HG02610 (cell line): ENCODE results near the gene CRTC2.

Experiments used
- ATAC-seq: cut with Tn5 transposase; IDR thresholded peaks from one replicate; pipeline ENCODE4 v1.9.1; 2021; ENCODE audit warnings: mild to moderate bottlenecking, moderate library complexity; ENCODE audit not compliant: unreplicated experiment

CRTC2 gene

DNA sequence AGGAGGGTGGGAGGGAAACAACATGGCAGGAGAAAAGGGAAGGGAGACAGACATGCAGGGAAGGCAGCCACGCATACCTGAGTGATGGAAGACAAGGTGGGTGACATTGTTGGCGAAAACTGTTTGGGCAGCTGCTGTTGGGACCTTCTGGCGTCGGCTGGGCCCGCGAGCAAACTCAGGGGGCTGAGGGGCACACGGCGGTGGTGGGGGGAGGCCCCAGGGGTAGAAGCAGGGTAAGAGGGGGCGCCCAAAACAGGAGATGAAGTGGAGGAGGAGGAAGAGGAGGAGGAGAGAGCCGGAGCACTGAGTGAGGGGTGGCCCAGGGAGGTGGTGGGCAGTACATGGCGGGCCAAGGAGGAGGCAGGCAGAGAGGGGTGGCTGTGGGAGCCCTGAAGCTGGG is 7.2 kb downstream of the CRTC2 start:
- no peak for ATAC-seq

- ATAC-seq, result peak; percentile 61
These were observed 11.7 kb downstream of the CRTC2 start, which contains the start of gene DENND4B for GRCh38 chr1:153946622-153947241. DENND4B (minus strand) TSS chr1:153946718; CDS start chr1:153944374, 2,344 bp downstream.

DNA sequence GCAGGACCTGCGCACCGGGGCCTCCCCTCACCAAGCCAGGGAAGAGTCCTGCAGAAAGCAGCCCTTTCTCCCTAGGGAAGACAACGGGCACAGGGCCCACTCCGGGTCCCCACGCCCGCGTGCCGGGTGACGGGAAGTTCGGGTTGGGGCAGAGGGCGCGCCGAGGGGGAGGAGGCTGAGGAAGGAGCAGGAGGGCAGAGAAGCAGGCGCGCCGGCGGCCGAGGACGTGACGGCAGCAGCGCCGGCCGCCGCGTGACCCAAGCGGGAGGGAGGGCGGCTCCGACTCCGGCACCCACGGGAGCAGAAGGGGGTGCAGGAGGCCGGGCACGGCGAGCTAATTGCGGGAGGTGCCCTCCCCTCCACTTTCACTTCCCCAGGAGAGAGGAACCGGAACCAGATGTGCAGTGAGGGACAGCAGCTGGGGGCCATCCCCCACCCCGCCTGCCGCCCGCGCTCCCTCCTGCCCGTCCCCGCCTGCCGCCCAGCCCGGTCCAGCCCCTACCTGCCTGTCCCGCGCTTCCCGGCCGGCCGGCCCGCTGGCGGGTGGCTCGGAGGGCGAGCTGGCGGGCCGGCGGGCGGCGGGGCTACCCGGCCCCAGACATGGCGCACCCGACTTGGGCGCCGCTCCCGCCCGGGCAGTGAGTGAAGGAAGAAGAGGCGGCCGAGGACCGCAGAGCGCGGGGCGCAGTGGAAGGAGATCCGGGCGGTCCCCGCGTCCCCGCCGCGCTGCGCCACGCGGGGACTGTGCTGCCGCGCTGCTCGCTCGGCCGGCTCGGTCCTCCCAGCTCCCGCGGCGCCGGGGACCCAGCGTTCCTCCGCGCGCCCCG is 12.4 kb downstream of the CRTC2 start:
- ATAC-seq, result peak; percentile 67

- ATAC-seq, result peak; percentile 23
These were observed 13.1 kb downstream of the CRTC2 start for GRCh38 chr1:153945131-153945794.

DNA sequence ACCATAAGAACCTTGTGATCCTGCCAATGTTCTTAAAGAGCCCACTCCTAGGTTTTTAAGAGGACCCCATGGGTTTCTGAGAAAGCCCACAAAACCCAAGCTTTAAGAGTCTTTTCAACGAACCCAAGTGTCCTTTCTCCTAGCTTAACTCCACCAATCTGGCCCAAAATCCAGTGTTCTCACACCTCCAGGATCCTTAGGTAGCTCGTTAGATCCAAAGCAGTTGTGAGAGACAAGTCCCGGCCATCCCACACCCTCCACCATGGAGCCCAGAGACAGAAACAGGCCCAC is 13.6 kb downstream of the CRTC2 start:
- no peak for ATAC-seq

DNA sequence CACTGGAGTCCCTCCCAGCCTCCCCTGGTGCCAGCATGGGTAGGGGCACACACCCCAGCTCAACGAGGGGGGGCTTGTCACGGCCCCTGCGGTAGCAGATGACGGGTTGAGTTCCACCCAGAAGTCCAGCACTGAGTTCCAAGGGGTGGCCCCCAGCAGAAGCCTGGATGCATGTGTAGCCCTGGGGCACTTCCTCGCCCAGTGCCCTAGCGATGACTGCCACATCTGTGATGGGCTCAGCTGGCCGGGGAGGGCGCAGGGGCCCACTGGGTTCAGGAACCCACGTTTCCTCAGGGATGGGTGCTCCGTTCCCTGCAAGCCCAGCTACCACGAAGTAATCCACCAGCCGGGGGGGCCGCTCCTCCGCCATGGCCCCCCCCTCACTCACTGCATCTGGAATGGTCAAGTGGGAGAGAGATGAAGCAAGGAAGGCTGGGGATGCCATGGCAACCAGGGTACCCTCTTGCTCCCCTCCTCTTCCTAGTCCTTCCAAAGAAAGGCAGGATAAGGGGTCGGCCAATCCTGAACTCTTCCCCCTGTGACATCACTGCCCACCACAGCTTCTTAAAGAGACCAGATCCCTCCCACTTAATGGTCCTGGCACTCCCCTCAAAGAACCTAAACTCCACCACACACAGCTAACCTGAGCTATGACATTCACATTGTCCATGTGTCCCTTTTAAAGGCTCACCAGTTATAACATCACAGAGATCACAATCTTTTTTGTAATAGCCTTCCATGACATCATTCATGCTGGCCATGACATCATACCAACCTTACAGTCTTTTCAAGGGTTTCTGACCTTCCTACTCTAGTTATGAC is 14.2 kb downstream of the CRTC2 start:
- no peak for ATAC-seq

- no peak for ATAC-seq
These were observed 15.5 kb downstream of the CRTC2 start for GRCh38 chr1:153942766-153943549.

DNA sequence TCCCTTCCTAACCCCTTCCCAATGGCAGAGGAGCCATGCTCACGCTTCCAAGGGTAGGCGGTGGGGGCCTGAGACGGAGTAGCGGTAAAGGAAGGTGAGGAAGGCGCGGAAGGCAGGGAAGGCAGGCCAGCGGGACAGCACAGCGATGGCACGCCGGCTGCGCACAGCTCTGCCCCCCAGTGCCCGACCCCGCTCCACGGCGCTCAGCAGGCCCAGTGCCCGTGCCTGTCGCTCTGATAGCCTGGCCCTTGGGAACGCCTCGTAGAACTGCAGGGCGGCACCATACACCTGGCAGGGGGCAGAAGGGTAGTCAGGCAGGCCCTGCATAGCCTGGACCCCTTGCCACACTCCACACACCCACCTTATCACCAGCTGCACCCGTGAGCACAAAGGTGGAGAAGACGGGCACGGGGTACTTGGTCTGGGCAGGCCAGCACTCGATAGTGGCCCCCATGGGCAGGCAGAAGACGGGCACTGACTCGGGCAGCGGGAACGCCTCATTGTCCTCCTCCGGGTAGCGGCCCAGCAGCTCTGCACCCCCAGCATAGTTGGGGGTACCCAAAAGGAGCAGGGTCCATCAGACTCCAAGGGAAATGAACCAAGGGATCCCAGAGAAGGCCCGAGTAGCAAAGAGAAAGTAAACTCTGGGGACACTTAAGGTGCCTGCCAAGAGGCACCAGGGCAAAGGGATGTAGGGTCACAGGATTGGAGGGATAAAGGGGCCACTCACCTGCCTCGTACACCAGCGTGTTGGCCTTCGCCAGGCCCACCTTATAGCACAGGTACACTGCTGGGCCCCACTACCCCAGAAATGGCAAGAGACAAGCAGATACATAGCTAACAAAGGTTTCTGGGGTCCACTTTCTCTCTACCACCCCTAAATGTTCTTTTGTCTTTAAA is 16.3 kb downstream of the CRTC2 start:
- no peak for ATAC-seq

GRCh38 chr1:153940756-153941155 is 17.7 kb downstream of the CRTC2 start:
- ATAC-seq, result no peak

- no peak for ATAC-seq
These were observed 18.9 kb downstream of the CRTC2 start for GRCh38 chr1:153939476-153939875.

DNA sequence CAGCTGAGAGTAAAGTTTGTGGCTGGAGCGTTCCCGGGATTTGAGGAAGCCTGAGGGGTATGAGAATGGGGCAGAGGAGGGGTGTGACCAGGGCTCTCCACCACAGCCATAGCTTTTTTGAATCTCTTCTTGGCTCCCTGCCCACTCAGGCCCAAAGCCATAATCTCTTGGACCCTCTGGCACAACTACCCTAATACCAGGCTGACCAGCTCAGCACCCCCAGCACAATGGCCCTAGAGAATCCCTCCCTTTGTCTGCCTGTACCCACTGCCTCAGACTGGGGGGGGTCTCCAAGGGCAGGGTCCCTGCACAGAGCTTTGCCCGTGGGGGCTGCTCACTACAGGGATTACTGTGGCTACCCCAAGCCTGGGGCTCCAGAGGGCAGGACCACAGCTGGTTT is 19.4 kb downstream of the CRTC2 start:
- ATAC-seq, result no peak

DNA sequence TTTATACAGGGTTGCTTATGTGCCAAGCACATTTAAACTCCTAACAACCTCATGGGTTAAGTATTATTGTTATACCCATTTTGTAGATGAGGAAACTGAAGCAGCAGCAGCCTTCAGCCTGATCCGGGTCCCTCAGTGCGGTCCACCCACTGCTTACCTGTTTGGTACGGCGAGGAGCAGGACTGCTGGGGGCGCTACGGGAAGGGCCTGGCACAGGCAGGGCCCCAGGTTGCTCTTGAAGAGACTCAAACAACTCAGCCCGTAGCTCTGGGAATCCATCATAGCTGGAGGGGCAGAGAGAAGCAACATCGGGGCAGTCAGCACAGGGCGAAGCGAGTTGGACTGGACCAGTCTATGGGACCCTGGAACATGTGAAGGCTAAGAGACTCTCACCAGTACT is 21.1 kb downstream of the CRTC2 start:
- ATAC-seq, result no peak

- ATAC-seq, result no peak
These were observed 22.2 kb downstream of the CRTC2 start for GRCh38 chr1:153936011-153936802.

GRCh38 chr1:153934746-153935145 is 23.7 kb downstream of the CRTC2 start:
- ATAC-seq, result no peak

DNA sequence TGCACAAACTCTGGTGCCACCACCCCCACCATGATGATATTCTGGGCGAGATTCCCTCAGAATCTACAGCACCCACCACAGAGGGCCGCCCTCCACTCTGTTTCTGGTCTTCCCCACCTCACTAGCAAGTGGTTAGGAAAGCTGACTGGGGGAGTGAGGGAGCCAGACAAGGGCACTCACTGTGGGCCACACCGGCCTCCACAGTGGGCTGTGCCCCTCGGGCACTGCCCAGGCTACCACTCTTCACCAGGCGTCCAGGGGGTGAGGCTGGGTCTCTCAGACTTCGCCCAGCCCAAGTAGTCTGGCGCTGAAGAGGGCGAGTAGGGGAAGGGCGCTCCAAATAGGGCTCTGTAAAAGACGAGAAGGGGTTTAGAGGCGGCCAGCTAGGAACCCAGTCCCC is 24.5 kb downstream of the CRTC2 start:
- ATAC-seq, result no peak

DNA sequence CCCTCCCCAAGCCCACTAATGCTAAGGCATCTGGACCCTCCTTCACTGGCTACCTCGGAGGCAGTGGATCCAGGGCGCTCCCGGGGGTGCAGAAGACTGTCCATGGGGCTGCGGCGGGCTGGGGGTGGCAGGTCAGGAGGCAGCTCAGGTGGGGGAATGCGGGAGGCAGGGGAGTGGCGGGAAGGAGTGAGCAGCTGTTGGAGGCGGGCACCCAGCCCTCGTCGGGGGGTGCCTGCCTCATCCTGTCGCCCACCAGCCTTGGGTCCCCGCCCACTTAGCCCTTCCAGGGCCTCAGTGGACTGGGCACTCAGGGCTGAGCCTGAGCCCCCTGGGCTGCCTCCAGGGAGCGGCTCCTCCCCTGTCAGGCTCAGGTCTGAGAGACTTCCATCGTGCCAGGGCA is 25.0 kb downstream of the CRTC2 start:
- ATAC-seq, result no peak

- no peak for ATAC-seq
These were observed 26.0 kb downstream of the CRTC2 start for GRCh38 chr1:153932156-153933131.
